Liver (tissue), 9 donors: ENCODE data around the gene CPED1. TPM values are rescaled to one million over a fixed set of nuclear protein-coding genes. Genes with fewer than 3 reads are reported as not detected.

Experiments
- DNase-seq: peaks from one replicate; pipeline ENCODE4 v3.0.0-alpha.2; 2017; ENCODE audit warnings: low spot score
- H3K27ac ChIP-seq, 2 donors: one replicate each; pipeline ENCODE4 v1.7.0; 2013; ENCODE audit warnings: inconsistent platforms in 2 of 2, low read length in 2 of 2, control low read depth in 1 of 2, low read depth in 1 of 2, mild to moderate bottlenecking in 1 of 2
- H3K27me3 ChIP-seq, 4 donors: one replicate each; pipeline versions ENCODE4 v1.6.1 to v1.7.0; 2013; ENCODE audit warnings: low read length in 3 of 4, inconsistent platforms in 1 of 4, mild to moderate bottlenecking in 1 of 4, moderate library complexity in 1 of 4; ENCODE audit not compliant: control insufficient read depth in 4 of 4, insufficient read depth in 4 of 4
- H3K36me3 ChIP-seq, 4 donors: one replicate each; pipeline versions ENCODE4 v1.6.1 to v1.7.0; 2013; ENCODE audit warnings: low read length in 3 of 4, mild to moderate bottlenecking in 3 of 4, low read depth in 1 of 4, moderate library complexity in 1 of 4; ENCODE audit not compliant: control insufficient read depth in 4 of 4, insufficient read depth in 3 of 4
- H3K4me1 ChIP-seq, 4 donors: one replicate each; pipeline versions ENCODE4 v1.6.1 to v1.7.0; 2013; ENCODE audit warnings: low read length in 3 of 4, mild to moderate bottlenecking in 3 of 4, moderate library complexity in 1 of 4; ENCODE audit not compliant: control insufficient read depth in 4 of 4, insufficient read depth in 4 of 4
- H3K4me3 ChIP-seq, 3 donors: one replicate each; pipeline versions ENCODE4 v1.6.1 to v1.7.0; 2013; ENCODE audit warnings: low read length in 3 of 3, control low read depth in 1 of 3, low read depth in 1 of 3, mild to moderate bottlenecking in 1 of 3
- H3K9ac ChIP-seq, 2 donors: one replicate each; pipeline ENCODE4 v1.7.0; 2013; ENCODE audit warnings: low read length in 2 of 2, mild to moderate bottlenecking in 2 of 2, moderate library complexity in 2 of 2, control low read depth in 1 of 2, low read depth in 1 of 2
- H3K9me3 ChIP-seq, 4 donors: one replicate each; pipeline versions ENCODE4 v1.6.1 to v1.7.0; 2013; ENCODE audit warnings: low read length in 3 of 4; ENCODE audit not compliant: control insufficient read depth in 4 of 4
- ATF3 ChIP-seq: IDR thresholded peaks from 2 replicates; pipeline ENCODE4 v1.6.1; 2016; ENCODE audit warnings: antibody characterized with exemption
- CTCF ChIP-seq: fragments of 150-350 bp; IDR thresholded peaks from 2 replicates; pipeline ENCODE4 v1.5.1; 2017; ENCODE audit warnings: improper control_type of control experiment, low read depth, low read length; ENCODE audit not compliant: missing input control
- EGR1 ChIP-seq, 2 donors: IDR thresholded peaks; 2 replicates each; pipeline ENCODE4 v1.6.1; 2016 to 2018; ENCODE audit warnings: antibody characterized with exemption in 2 of 2, low read depth in 2 of 2
- FOXA1 ChIP-seq: IDR thresholded peaks from 2 replicates; pipeline ENCODE4 v1.6.1; 2016; ENCODE audit warnings: antibody characterized with exemption
- FOXA2 ChIP-seq: IDR thresholded peaks from 2 replicates; pipeline ENCODE4 v1.6.1; 2016; ENCODE audit warnings: antibody characterized with exemption
- GABPA ChIP-seq, 2 donors: IDR thresholded peaks in 1 of 2; conservative IDR thresholded peaks in 1 of 2; 2 replicates each; pipeline ENCODE4 v1.6.1; 2016; ENCODE audit warnings: antibody characterized with exemption in 2 of 2, mild to moderate bottlenecking in 1 of 2, moderate library complexity in 1 of 2
- HNF4A ChIP-seq, 2 donors: conservative IDR thresholded peaks; 2 replicates each; pipeline ENCODE4 v1.6.1; 2016; ENCODE audit warnings: antibody characterized with exemption in 2 of 2, mild to moderate bottlenecking in 2 of 2
- JUND ChIP-seq, 2 donors: IDR thresholded peaks; 2 replicates each; pipeline ENCODE4 v1.6.1; 2016; ENCODE audit warnings: antibody characterized with exemption in 2 of 2
- MAX ChIP-seq: IDR thresholded peaks from 2 replicates; pipeline ENCODE4 v1.6.1; 2016; ENCODE audit warnings: antibody characterized with exemption
- RAD21 ChIP-seq, 2 donors: IDR thresholded peaks; 2 replicates each; pipeline ENCODE4 v1.6.1; 2016; ENCODE audit warnings: antibody characterized with exemption in 2 of 2, mild to moderate bottlenecking in 2 of 2
- REST ChIP-seq: IDR thresholded peaks from 2 replicates; pipeline ENCODE4 v1.6.1; 2016; ENCODE audit warnings: antibody characterized with exemption, mild to moderate bottlenecking
- RXRA ChIP-seq, 2 donors: IDR thresholded peaks; 2 replicates each; pipeline ENCODE4 v1.6.1; 2017 to 2018; ENCODE audit warnings: antibody characterized with exemption in 2 of 2, mild to moderate bottlenecking in 1 of 2
- SP1 ChIP-seq: IDR thresholded peaks from 2 replicates; pipeline ENCODE4 v1.6.1; 2018; ENCODE audit warnings: antibody characterized with exemption, mild to moderate bottlenecking
- TAF1 ChIP-seq: conservative IDR thresholded peaks from 2 replicates; pipeline ENCODE4 v1.6.1; 2016; ENCODE audit warnings: antibody characterized with exemption, mild to moderate bottlenecking
- YY1 ChIP-seq: IDR thresholded peaks from 2 replicates; pipeline ENCODE4 v1.6.1; 2016; ENCODE audit warnings: antibody characterized with exemption, mild to moderate bottlenecking
- WGBS: extraction: QIAGEN DNeasy Blood & Tissue Kit; methylation state at CpG from one replicate; pipeline ENCODE4 v1.1.7; 2013; 5-methylcytosine and 5-hydroxymethylcytosine counted together
- polyA plus RNA-seq, 2 donors: library from polyadenylated mRNA; stranded (reverse) in 1 of 2; unstranded in 1 of 2; fragments of 200-250 nt in 1 of 2; fragments of >200 nt in 1 of 2; fragmentation: Nextera tagmentation in 1 of 2; extraction: Ambion mirVana in 1 of 2; gene quantifications; one replicate each; pipeline versions ENCODE4 v1.2.1 to v1.2.3, GENCODE V29; 2013 to 2015
- total RNA-seq, 2 donors: library from RNA; depleted of rRNA; stranded (reverse); fragments of >200 nt; gene quantifications; one replicate each; pipeline ENCODE4 v1.2.3, GENCODE V29; 2014
- donor health status: healthy.
- donor health status: healthy.
- donor health status: healthy.
- donor health status: healthy.
- donor health status: healthy.

CPED1 gene
- total and polyA plus RNA-seq, 4 donors: 8.5 to 58.0 (median 14.6) TPM

- no peaks in the 10 kb centered on the region for H3K9me3 ChIP-seq
- peaks cover 0 to 27% (median 13%) of the 10 kb centered on the region in 4 donors for H3K36me3 ChIP-seq
- H3K4me1 ChIP-seq: no peaks in the 10 kb centered on the region
- no peak overlapping the region for H3K4me3 ChIP-seq
- TF ChIP-seq EGR1 (IDR thresholded peaks at IDR 0.05; ENCODE audit: low read depth in 2 of 2) (no peak), JUND (IDR thresholded peaks at IDR 0.05) (no peak), CTCF (no peak), RXRA (IDR thresholded peaks at IDR 0.05) (peak in 1 of 2 donors; percentile 27), YY1 (no peak)
- H3K27me3 ChIP-seq: no peaks in the 10 kb centered on the region
- WGBS: 55% methylated on average over 1 of the region's 1 CpG
- no peak for DNase-seq
- no peak overlapping the region for H3K9ac ChIP-seq
- no peak overlapping the region for H3K27ac ChIP-seq
Observed at GRCh38 chr7:121267612-121268011, 279.1 kb downstream of the CPED1 start.

DNA sequence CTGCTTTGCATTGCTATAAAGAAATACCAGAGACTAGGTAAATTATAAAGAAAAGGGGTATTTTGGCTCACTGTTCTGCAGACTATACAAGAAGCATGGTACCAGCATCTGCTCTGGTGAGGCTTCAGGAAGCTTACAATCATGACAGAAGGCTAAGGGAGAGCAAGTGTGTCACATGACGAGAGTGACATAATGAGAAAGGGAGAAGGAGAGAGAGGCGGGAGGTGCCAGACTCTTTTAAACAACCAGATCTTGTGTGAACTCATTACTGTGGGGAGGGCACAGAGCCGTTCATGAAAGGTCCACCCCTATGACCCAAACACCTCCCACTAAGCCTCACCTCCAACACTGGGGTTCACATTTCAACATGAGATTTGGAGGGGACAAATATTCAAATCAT is 281.3 kb downstream of the CPED1 start:
- no peak for TF ChIP-seq YY1
- no peak for TF ChIP-seq EGR1 (IDR thresholded peaks at IDR 0.05; ENCODE audit: low read depth in 2 of 2)
- no peak for TF ChIP-seq TAF1
- TF ChIP-seq SP1: no peak
- no peak for TF ChIP-seq FOXA1
- TF ChIP-seq RAD21 (IDR thresholded peaks at IDR 0.05): no peak
- no peak for TF ChIP-seq REST
- TF ChIP-seq FOXA2: no peak
- TF ChIP-seq HNF4A (conservative IDR thresholded peaks at IDR 0.05): no peak
- no peak for TF ChIP-seq RXRA (IDR thresholded peaks at IDR 0.05)
- no peak for TF ChIP-seq GABPA (IDR thresholded peaks at IDR 0.05 in 1 of 2, conservative IDR thresholded peaks at IDR 0.05 in 1 of 2)
- no peak for TF ChIP-seq MAX
- TF ChIP-seq JUND (IDR thresholded peaks at IDR 0.05): no peak
- no peak for TF ChIP-seq ATF3
- no peak overlapping the region for H3K27ac ChIP-seq
- WGBS: 97% methylated on average over 3 of the region's 3 CpGs
- DNase-seq: no peak
- peaks cover 0 to 23% (median 13%) of the 10 kb centered on the region in 4 donors for H3K36me3 ChIP-seq
- no peak overlapping the region for H3K9ac ChIP-seq
- H3K4me1 ChIP-seq: peaks cover 0 to 9% (median 5%) of the 10 kb centered on the region in 4 donors
- no peaks in the 10 kb centered on the region for H3K9me3 ChIP-seq
- H3K27me3 ChIP-seq: no peaks in the 10 kb centered on the region
- no peak overlapping the region for H3K4me3 ChIP-seq
